HG03442 (cell line): ENCODE measurements around the gene ELAVL2.

Source experiments
- ATAC-seq: cut with Tn5 transposase; IDR thresholded peaks from one replicate; pipeline ENCODE4 v1.9.1; 2021; ENCODE audit warnings: mild to moderate bottlenecking, moderate library complexity; ENCODE audit not compliant: unreplicated experiment

ELAVL2 gene

DNA sequence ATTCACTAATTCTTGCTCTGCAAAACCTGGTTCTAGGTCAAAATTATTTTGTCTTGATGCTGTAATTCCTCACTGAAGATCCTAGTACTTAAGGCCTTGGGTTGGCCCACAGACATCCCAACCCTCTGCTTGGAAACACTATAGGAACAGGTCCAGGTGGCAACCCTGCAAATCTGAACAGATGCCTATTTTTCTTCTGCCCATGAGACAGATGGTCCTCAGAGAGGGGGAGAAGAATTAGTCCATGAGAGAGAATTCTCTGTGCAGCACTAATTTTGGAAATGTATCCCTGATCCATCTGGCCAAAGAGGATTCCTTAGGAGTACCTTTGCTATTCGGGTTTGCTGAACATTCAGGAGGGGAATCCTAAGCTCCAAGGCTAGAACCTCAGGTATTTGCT is 156.3 kb downstream of the ELAVL2 start:
- no peak for ATAC-seq

DNA sequence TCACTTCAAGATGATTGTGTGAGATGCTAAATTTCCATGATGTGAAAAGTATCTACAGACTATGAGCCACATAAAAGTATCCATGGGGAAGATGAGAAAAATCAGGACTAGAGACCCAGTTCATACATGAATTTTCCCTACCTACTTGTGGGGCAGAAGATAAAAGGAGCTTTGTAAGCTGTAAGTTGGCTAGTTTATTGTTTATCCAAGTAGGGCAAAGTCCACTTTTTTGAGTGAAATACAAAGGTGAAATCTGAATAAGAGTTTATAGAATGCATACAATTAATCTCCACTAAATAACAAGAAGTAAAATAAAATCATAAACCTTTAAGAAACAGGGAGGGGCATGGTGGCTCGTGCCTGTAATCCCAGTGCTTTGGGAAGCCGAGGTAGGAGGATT is 160.4 kb downstream of the ELAVL2 start:
- ATAC-seq, result no peak

DNA sequence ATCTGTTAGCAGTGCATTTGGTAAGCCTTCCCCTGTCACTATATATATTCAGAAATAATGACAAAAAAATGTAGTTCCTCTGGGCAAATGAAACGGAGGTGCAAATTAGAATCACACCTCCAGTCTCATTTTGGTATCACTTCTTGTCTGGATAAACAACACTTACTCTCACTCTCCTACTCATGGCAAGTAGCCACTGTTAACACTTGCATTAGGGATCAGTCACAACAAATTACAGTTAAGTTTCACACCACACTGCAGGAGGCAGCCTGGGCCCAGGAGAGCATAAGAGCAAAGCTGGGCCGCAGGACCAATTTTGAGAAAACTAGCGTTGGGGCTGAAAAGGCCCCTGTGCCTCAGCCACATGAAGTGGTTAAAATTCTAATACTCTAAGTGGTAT is 161.0 kb downstream of the ELAVL2 start:
- no peak for ATAC-seq

DNA sequence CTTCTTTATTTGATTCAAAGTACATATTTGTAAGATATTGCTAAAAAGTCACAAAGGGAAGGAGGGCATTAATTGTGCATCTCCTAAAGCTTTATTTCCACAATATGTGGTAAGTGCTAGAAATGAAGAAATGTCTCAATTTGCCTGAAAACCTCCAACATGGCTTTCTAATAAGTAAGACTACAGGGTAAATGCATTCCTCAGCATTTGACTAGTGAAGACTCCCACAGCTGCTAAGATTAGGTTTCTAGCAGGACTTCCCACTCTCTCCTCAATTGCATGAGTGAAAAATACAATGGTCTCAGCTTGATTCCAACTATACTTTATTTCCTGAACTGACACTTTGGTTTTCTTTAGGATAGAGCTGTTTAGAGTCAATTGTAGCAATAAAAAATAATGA is 162.1 kb downstream of the ELAVL2 start:
- ATAC-seq, result no peak

DNA sequence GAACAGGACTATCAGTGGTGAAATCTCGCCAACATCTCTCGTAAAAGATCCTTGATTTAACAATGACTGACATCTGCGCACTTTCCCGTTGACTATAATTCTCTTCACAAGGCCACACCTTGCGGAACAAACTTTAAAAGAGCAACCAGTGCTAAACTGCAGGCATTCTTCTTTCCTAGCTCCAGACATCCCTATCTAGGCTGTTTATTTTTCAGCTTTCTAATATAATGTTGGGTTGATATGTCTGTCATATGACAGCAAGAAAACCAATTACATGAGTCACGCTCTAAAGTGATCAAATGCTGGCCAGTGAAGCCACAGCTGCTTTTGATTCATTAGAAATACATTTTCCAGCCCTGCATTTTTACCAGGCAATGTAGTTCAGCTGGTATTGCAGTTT is 162.5 kb downstream of the ELAVL2 start:
- no peak for ATAC-seq

DNA sequence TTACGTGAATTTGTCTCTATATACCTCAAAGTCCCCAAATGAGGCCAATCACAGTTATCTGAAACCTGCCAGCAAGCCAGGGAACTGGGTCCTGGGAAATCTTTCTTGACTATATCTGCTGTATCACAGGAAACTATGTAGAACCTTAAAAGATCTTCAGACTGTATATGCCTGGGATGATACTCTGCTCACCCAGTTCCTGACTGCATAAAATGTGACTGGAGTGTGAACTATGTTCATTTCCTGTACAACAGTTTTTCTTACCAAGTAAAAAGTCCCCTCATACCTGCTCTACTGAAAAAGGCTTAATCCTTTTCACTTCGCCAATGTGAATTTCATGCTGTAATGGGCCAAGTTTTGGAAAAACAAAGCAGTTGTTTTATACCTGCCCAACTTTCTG is 162.9 kb downstream of the ELAVL2 start:
- ATAC-seq, result no peak

DNA sequence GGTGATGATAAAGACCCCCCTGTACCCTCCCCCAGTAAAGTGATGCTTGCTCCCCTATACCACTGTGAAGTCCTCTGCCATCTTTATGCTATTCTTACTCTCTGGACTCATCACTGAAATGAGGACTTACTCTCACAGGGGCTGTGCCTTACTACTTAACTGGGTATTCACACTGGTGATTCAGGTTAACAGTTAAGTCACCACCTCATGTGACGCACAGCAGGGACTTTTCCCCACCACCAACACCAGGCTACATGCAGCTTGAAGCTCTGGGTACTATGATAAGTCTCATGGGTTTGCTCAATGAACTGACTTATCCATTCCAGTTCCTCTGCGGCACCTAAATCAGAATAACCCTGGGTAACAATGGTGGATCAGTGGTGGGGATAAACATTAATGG is 163.7 kb downstream of the ELAVL2 start:
- ATAC-seq, result no peak

DNA sequence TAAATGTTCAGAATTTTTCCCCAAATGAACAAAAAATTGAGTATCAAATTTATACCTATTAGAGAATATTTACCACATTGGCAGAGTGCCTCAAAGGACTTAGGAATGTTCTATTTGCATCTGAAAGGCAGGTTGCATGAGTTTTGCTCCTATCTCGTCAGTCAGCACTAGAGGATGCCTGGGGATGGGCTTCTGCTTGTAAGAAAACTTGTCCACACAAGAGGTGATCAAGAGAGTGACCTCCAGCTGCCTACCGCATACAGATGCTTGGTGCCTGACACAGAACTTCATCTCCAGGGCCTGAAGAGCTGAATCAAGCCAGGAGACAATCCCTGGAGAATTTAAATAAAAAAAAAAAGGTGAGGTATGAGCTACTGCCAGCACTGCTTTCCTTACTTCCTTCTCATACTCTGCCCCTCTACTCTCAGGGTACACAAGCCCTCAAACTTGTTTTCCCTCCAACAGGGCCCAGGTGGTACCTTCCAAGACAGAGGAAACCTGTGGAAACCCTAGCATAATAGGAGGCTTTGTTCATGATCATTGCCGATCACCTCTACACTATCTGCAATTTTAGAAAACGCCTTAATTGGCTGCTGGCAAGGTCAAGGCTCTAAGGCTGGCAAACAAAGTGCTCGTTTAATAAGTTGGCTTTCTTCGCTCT is 166.6 kb downstream of the ELAVL2 start:
- ATAC-seq, result no peak

DNA sequence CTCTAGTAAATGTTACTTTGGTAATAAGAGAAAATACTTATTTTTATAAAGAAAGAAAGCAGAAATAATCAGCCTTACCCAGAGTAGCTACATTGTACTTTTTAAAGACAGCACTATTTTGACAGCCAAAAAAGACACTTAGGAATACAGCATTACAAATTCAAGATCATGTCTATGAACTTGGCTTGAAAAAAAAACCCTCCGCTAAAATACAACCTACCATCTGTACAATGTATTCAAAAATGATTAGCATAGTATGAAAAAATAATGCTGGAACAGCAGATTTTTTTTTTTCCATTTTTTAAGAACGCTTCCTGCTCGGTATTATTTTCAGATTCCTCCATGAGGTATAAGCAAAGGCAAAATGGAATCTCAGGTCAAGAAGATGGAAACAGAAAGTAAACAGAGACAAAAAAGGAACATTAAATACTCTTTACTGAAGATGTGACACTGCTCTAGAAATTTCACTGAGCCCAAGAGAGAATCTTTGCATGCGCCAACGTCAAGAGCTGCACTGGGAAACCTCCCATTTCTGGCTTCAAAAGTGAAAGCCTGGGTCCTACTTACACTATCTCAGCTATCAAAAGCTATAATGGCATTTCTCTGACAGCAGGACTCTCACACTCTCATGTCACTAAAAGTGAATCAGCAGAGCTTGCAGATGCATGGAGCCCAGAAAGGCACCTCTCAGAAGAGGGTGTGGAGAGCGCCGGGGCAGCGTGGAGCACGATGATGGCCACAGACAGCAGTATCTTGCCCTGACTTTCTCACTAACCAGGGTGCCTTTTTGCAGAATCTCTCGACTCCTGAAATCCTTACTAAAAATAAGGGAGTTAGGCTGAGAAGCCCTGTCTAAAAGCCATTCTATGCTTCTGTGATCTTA is 167.4 kb downstream of the ELAVL2 start:
- no peak for ATAC-seq

DNA sequence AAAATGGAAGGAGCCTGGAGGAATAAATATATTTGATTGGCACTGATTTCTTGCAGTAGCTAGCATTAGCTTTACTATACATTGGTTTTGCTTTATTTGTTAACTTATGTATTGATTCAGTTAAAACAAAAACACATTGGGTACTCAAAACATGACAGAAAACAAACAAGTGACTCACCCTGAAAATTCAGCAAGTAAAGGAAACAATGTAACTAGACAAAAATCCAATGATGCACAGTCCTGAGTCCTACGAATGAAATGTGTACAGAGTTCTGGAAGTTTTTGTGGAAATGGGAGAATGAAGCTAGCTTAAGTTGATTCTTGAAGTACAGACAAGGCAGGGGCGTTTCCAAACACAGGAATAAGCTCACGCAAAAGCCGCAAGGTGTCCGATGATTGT is 175.0 kb downstream of the ELAVL2 start:
- ATAC-seq, result no peak

DNA sequence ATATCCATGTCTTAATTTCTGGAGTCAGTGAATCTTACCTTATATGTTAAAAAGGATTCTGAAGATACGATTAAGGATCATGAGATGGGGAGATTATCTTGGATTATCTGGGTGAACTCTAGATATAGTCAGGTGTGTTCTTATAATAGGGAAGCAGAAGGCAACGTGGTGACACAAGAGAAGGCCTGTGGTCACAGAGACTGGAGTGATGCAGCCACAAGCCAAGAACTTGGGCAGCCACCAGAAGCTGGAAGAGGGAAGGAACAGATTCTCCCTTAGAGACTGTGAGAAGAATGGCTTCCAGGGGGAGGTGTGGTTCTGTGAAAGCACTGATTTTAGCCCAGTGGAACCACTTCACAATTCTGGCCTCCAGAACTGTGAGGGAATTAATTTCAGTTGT is 177.4 kb downstream of the ELAVL2 start:
- no peak for ATAC-seq

DNA sequence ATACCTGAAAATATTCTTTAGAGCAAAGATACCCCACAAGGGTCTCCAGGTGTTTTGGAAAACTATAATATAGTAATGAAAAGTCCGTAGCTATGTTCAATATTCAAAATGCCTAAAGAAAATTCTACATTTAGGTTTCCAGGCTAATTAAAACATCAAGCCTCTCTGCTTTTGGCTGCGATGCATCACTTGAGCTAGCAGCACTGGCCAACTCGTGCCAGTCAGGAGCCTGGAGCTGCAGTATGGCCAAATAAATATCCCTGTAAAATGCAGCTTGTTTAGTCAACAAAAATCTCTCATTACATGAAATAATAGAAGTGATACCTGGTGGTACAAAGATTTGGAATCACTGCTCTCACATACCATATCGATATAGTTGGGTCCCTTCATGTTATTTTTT is 181.1 kb downstream of the ELAVL2 start:
- no peak for ATAC-seq

DNA sequence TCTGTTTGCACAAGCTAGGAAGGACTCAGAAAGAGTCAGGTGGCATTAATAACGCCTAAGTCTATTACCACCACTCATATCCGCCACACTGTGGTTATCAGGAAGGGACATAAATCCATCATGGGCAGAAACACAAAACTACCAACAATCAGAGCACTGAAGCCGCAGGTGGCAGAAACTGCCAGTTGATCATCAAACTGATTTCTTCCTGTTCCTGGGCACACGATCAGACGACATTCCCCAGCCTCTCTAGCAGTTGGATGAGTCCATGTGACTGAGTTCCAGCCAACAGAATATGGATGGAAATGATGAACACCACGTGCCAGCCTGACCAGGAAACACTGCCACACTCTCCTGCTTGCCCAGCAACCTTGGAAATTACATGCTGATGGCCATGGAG is 181.7 kb downstream of the ELAVL2 start:
- no peak for ATAC-seq

DNA sequence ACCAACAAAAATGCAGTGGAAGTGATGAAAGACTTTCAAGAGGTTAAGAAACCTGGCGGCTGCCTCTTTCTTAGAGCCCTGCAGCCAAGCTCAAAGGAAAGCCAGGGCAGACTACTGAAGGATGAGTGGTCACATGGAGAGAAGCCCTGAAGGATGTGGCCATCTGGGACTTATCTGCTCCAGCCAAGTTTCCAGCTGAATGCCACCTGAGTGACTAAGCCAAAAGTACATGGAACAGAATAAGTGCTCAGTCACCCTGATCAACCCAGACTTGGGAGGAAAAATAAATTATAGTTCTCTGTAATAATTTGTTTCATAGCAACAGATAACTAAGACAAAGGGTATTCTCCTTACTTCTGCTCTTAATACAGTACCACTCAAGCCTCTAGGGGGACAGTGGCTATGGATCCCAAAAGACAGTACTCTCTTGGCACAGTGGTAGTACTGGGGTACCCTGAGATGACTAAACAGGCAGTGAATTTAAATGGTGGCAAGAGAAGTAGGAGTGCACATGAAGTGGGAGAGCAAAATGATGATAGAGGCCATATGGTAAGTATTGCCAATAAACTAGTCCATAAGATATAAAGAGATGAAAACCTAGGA is 182.3 kb downstream of the ELAVL2 start:
- ATAC-seq, result no peak
